Right lobe of liver (tissue), 6 donors: ENCODE results near the gene DRD4. TPM values are rescaled to one million over a fixed set of nuclear protein-coding genes. Genes with fewer than 3 reads are reported as not detected.
"Not testable (repeated sequence)": the region's sequence is repeated elsewhere in the genome, so short reads cannot be mapped to it uniquely, and the experiment has no call there.

ENCODE experiments used
- ATAC-seq, 4 donors: fragments of 200-7000 bp; cut with Tn5 transposase; one replicate each; pipeline ENCODE4 v1.9.1; 2020; ENCODE audit warnings: mild to moderate bottlenecking in 4 of 4, moderate library complexity in 4 of 4
- DNase-seq, 3 donors: peaks; one replicate each; pipeline ENCODE4 v3.0.0-alpha.2; 2020
- H3K27ac ChIP-seq, 3 donors: fragments of 200-600 bp; one replicate each; pipeline ENCODE4 v1.8.0; 2022
- H3K27me3 ChIP-seq, 2 donors: fragments of 200-600 bp; one replicate each; pipeline ENCODE4 v1.8.0; 2022
- H3K36me3 ChIP-seq, 4 donors: fragments of 200-600 bp; sonication (generic) in 1 of 4; one replicate each; pipeline versions ENCODE4 v1.5.1 to v1.8.0; 2017 to 2022; ENCODE audit warnings: control low read depth in 1 of 4
- H3K4me1 ChIP-seq, 4 donors: fragments of 200-600 bp; sonication (generic) in 1 of 4; one replicate each; pipeline versions ENCODE4 v1.5.1 to v1.8.0; 2017 to 2022; ENCODE audit warnings: control low read depth in 1 of 4
- H3K4me3 ChIP-seq, 3 donors: fragments of 200-600 bp; one replicate each; pipeline ENCODE4 v1.8.0; 2022
- H3K9me3 ChIP-seq, 4 donors: fragments of 200-600 bp; sonication (generic) in 1 of 4; one replicate each; pipeline versions ENCODE4 v1.5.1 to v1.8.0; 2017 to 2022; ENCODE audit warnings: control low read depth in 1 of 4
- CTCF ChIP-seq, 4 donors: fragments of 200-600 bp in 3 of 4; fragments of 450-650 bp in 1 of 4; IDR thresholded peaks; one replicate each; pipeline versions ENCODE4 v1.5.1 to v1.8.0; 2016 to 2022; ENCODE audit warnings: antibody characterized with exemption in 4 of 4, mild to moderate bottlenecking in 2 of 4
- POLR2A ChIP-seq: fragments of 450-650 bp; IDR thresholded peaks from one replicate; pipeline ENCODE4 v1.6.1; 2017; ENCODE audit warnings: antibody characterized with exemption, mild to moderate bottlenecking
- WGBS: methylation state at CpG from one replicate; pipeline ENCODE4 v1.1.6; 2018; ENCODE audit warnings: low coverage, low lambda C conversion rate; ENCODE audit not compliant: insufficient coverage; ENCODE audit errors: missing lambda C conversion rate; 5-methylcytosine and 5-hydroxymethylcytosine counted together
- intact Hi-C, 2 donors: fragments of 100-400 bp; cut with DNase I; formaldehyde crosslinking; loops; one replicate each; pipeline versions ENCODE4 v1.11.2 to v1.14.1; 2022
- total RNA-seq, 6 experiments: library from RNA; depleted of rRNA in 2 of 6; stranded (reverse); fragments of >200 nt in 2 of 6; fragmentation: NEBNext Ultra II Directional in 3 of 6; extraction: Animal tissue kit (Norgen Biotek cat#: 25700) in 3 of 6; gene quantifications; one replicate each; pipeline versions ENCODE4 v1.1.0 to v1.2.4, GENCODE V29; 2016 to 2023
- donor health status: DM: no; HTN: yes; CAD: no.
- donor health status: DM: no; HTN: no; CAD: no.
- donor health status: DM: no; HTN: no; CAD: no.
- donor health status: DM: no; HTN: yes; CAD: no.
- donor health status: DM: no; HTN: yes; CAD: no.

The DRD4 gene
- total RNA-seq, 6 experiments from 2014 or later: 0.31 to 0.90 (median 0.41) TPM; not detected in 2

- H3K4me1 ChIP-seq: no peaks in the 10 kb centered on the region
- TF ChIP-seq CTCF (IDR thresholded peaks at IDR 0.05): no peak
- no peak for TF ChIP-seq POLR2A
- 86% methylated on average over 13 of the region's 13 CpGs for WGBS
- peaks cover 0 to 46% (median 7%) of the 10 kb centered on the region in 4 donors for H3K36me3 ChIP-seq
- H3K27ac ChIP-seq: no peak overlapping the region
- no peaks in the 10 kb centered on the region for H3K9me3 ChIP-seq
- intact Hi-C loops: no loop called here
- DNase-seq (no peak), ATAC-seq (no peak)
- H3K27me3 ChIP-seq: no peaks in the 10 kb centered on the region
- no peak overlapping the region for H3K4me3 ChIP-seq
Observed at GRCh38 chr11:687751-688150, 50.7 kb downstream of the DRD4 start.

- WGBS: 92% methylated on average over 2 of the region's 9 CpGs
- intact Hi-C loops: no loop called here
- H3K36me3 ChIP-seq: peaks cover 0 to 43% (median 7%) of the 10 kb centered on the region in 4 donors
- no peaks in the 10 kb centered on the region for H3K27me3 ChIP-seq
- no peak overlapping the region for H3K27ac ChIP-seq
- H3K4me3 ChIP-seq: no peak overlapping the region
- TF ChIP-seq CTCF (IDR thresholded peaks at IDR 0.05) (no peak), POLR2A (no peak)
- ATAC-seq (no peak), DNase-seq (no peak)
- peaks cover 0 to 3% (median under 1%) of the 10 kb centered on the region in 4 donors for H3K4me1 ChIP-seq
- H3K9me3 ChIP-seq: no peaks in the 10 kb centered on the region
Observed at GRCh38 chr11:688681-689080, 51.6 kb downstream of the DRD4 start.

- no peak for DNase-seq
Observed at GRCh38 chr11:689625-690024, 52.6 kb downstream of the DRD4 start.

GRCh38 chr11:690244-690643 lies 53.2 kb downstream of the DRD4 start:
- DNase-seq, H3K4me3 ChIP-seq, H3K27me3 ChIP-seq, H3K27ac ChIP-seq, intact Hi-C loops, H3K4me1 ChIP-seq, ATAC-seq, H3K9me3 ChIP-seq: not testable (repeated sequence)
- peaks cover 0 to 29% (median 5%) of the 10 kb centered on the region in 4 donors for H3K36me3 ChIP-seq
- 100% methylated on average over 2 of the region's 3 CpGs for WGBS

More at GRCh38 chr11:689625-690024, 52.6 kb downstream of the DRD4 start:
- WGBS: no CpG with 5 or more reads among the region's 7 CpGs
- ATAC-seq: no peak
- no peak overlapping the region for H3K4me3 ChIP-seq
- no peaks in the 10 kb centered on the region for H3K9me3 ChIP-seq
- intact Hi-C loops: no loop called here
- peaks cover 0 to 5% (median 2%) of the 10 kb centered on the region in 4 donors for H3K4me1 ChIP-seq
- no peaks in the 10 kb centered on the region for H3K27me3 ChIP-seq
- no peak overlapping the region for H3K27ac ChIP-seq
- TF ChIP-seq CTCF (IDR thresholded peaks at IDR 0.05): no peak
- TF ChIP-seq POLR2A: no peak
- H3K36me3 ChIP-seq: peaks cover 0 to 35% (median 6%) of the 10 kb centered on the region in 4 donors

Other genes with a start within 250 kb of the DRD4 start
- gene PKP3, start 243.1 kb upstream of the DRD4 start, total RNA-seq: 1 to 10 TPM in 1 of 6 experiments, under 1 TPM in 2, not detected in 3; 0.43 to 1.5 (median 0.47) TPM
- 100 to 1,000 TPM in 2 of 6 experiments, 10 to 100 TPM in 4; 48.2 to 133 (median 66.3) TPM for gene SIGIRR, start 222.3 kb upstream of the DRD4 start, total RNA-seq
- gene ANO9, start 195.3 kb upstream of the DRD4 start, total RNA-seq: 1 to 10 TPM in 1 of 6 experiments, under 1 TPM in 4, not detected in 1; 0.09 to 1.0 (median 0.28) TPM
- gene PTDSS2, start 187.0 kb upstream of the DRD4 start, total RNA-seq: 10 to 100 TPM in 4 of 6 experiments, 1 to 10 TPM in 2; 8.4 to 21.9 (median 11.4) TPM
- 100 to 1,000 TPM in 2 of 6 experiments, 10 to 100 TPM in 4; 66.4 to 135 (median 76.2) TPM for gene RNH1, start 130.0 kb upstream of the DRD4 start, total RNA-seq
- gene HRAS, start 101.7 kb upstream of the DRD4 start, total RNA-seq: 10 to 100 TPM in 5 of 6 experiments, 1 to 10 TPM in 1; 7.6 to 20.9 (median 14.8) TPM
- 1 to 10 TPM in 1 of 6 experiments, under 1 TPM in 4, not detected in 1; 0.12 to 1.1 (median 0.71) TPM for gene LRRC56, start 99.7 kb upstream of the DRD4 start, total RNA-seq
- gene LMNTD2, start 76.5 kb upstream of the DRD4 start, total RNA-seq: 10 to 100 TPM in 1 of 6 experiments, 1 to 10 TPM in 5; 4.7 to 14.7 (median 7.9) TPM
- gene RASSF7, start 76.3 kb upstream of the DRD4 start, total RNA-seq: 10 to 100 TPM; 20.5 to 61.1 (median 39.5) TPM
- 10 to 100 TPM; 15.4 to 21.9 (median 20.3) TPM for gene PHRF1, start 60.8 kb upstream of the DRD4 start, total RNA-seq
- gene IRF7, start 21.3 kb upstream of the DRD4 start, total RNA-seq: 10 to 100 TPM; 27.3 to 72.8 (median 47.7) TPM
- gene CDHR5, start 12.3 kb upstream of the DRD4 start, total RNA-seq: 100 to 1,000 TPM in 2 of 6 experiments, 10 to 100 TPM in 4; 59.4 to 162 (median 80.7) TPM
- gene SCT, start 10.1 kb upstream of the DRD4 start, total RNA-seq: not detected
- 10 to 100 TPM; 11.3 to 17.9 (median 14.0) TPM for gene DEAF1, start 58.0 kb downstream of the DRD4 start, total RNA-seq
- 10 to 100 TPM in 3 of 6 experiments, 1 to 10 TPM in 3; 6.9 to 15.5 (median 10.5) TPM for gene TMEM80, start 58.5 kb downstream of the DRD4 start, total RNA-seq
- gene EPS8L2, start 69.0 kb downstream of the DRD4 start, total RNA-seq: 100 to 1,000 TPM in 5 of 6 experiments, 10 to 100 TPM in 1; 95.8 to 184 (median 120) TPM
- 100 to 1,000 TPM; 102 to 184 (median 150) TPM for gene TALDO1, start 110.2 kb downstream of the DRD4 start, total RNA-seq
- gene GATD1, start 140.2 kb downstream of the DRD4 start, total RNA-seq: 10 to 100 TPM; 15.8 to 31.9 (median 27.7) TPM
- gene CEND1, start 152.8 kb downstream of the DRD4 start, total RNA-seq: not detected
- gene SLC25A22, start 161.0 kb downstream of the DRD4 start, total RNA-seq: 10 to 100 TPM; 20.6 to 40.2 (median 29.9) TPM
- 10 to 100 TPM in 2 of 6 experiments, 1 to 10 TPM in 4; 6.5 to 11.8 (median 9.8) TPM for gene PIDD1, start 168.0 kb downstream of the DRD4 start, total RNA-seq
- 100 to 1,000 TPM; 212 to 574 (median 457) TPM for gene RPLP2, start 172.7 kb downstream of the DRD4 start, total RNA-seq
- 10 to 100 TPM; 33.2 to 97.1 (median 69.6) TPM for gene PNPLA2, start 181.6 kb downstream of the DRD4 start, total RNA-seq
- gene CRACR2B, start 190.7 kb downstream of the DRD4 start, total RNA-seq: 1 to 10 TPM; 2.2 to 4.0 (median 3.1) TPM
- gene CD151, start 195.7 kb downstream of the DRD4 start, total RNA-seq: 100 to 1,000 TPM in 5 of 6 experiments, 10 to 100 TPM in 1; 70.8 to 156 (median 135) TPM
- 10 to 100 TPM; 34.5 to 88.1 (median 72.9) TPM for gene POLR2L, start 205.3 kb downstream of the DRD4 start, total RNA-seq
- 10 to 100 TPM; 14.9 to 80.6 (median 30.5) TPM for gene TSPAN4, start 205.6 kb downstream of the DRD4 start, total RNA-seq